SK-N-SH treated with all-trans-retinoic acid at 6 μM for 48 hours (cell line): Measurements from ENCODE around the gene CNPY3.

Experiments
- ATAC-seq: fragments of 200-7000 bp; cut with Tn5 transposase; 3 replicates; pipeline ENCODE4 v1.9.1; 2020; ENCODE audit warnings: mild to moderate bottlenecking, moderate library complexity
- ARNTL ChIP-seq: fragments of 450-650 bp; formaldehyde crosslinking; IDR thresholded peaks from 2 replicates; pipeline ENCODE4 v1.5.0; 2020; ENCODE audit warnings: low read depth, mild to moderate bottlenecking, moderate library complexity, borderline replicate concordance
- BACH2 ChIP-seq: fragments of 250-450 bp; sonication (Bioruptor Pico); IDR thresholded peaks from 2 replicates; pipeline ENCODE4 v1.9.0; 2021; ENCODE audit warnings: mild to moderate bottlenecking, borderline replicate concordance
- CREB5 ChIP-seq: fragments of 250-450 bp; sonication (Bioruptor Pico); IDR thresholded peaks from 2 replicates; pipeline ENCODE4 v1.5.1; 2020; ENCODE audit warnings: low read depth, mild to moderate bottlenecking, moderate library complexity
- CSDC2 ChIP-seq: fragments of 250-450 bp; sonication (Bioruptor Pico); IDR thresholded peaks from 2 replicates; pipeline ENCODE4 v1.5.0; 2020; ENCODE audit warnings: mild to moderate bottlenecking, moderate library complexity
- CSRNP3 ChIP-seq: fragments of 250-450 bp; sonication (Bioruptor Pico); IDR thresholded peaks from 2 replicates; pipeline ENCODE4 v1.5.1; 2021; ENCODE audit warnings: mild to moderate bottlenecking, moderate library complexity
- ESRRG ChIP-seq: fragments of 250-450 bp; sonication (Bioruptor Pico); IDR thresholded peaks from 2 replicates; pipeline ENCODE4 v1.6.1; 2021; ENCODE audit warnings: mild to moderate bottlenecking
- GLIS3 ChIP-seq: fragments of 250-450 bp; sonication (Bioruptor Pico); IDR thresholded peaks from 2 replicates; pipeline ENCODE4 v1.5.0; 2020; ENCODE audit warnings: mild to moderate bottlenecking, moderate library complexity
- ISL1 ChIP-seq: fragments of 250-450 bp; sonication (Bioruptor Pico); IDR thresholded peaks from 2 replicates; pipeline ENCODE4 v2.1.2; 2022; ENCODE audit warnings: mild to moderate bottlenecking, moderate library complexity
- OSR1 ChIP-seq: fragments of 250-450 bp; sonication (Bioruptor Pico); IDR thresholded peaks from 2 replicates; pipeline ENCODE4 v1.8.0; 2022; ENCODE audit warnings: moderate library complexity, mild to moderate bottlenecking, inconsistent platforms
- PATZ1 ChIP-seq: fragments of 250-450 bp; sonication (Bioruptor Pico); IDR thresholded peaks from 2 replicates; pipeline ENCODE4 v1.8.0; 2020; ENCODE audit warnings: mild to moderate bottlenecking, moderate library complexity, borderline replicate concordance
- POU6F1 ChIP-seq: fragments of 250-450 bp; sonication (Bioruptor Pico); IDR thresholded peaks from 2 replicates; pipeline ENCODE4 v1.8.0; 2021; ENCODE audit warnings: low read depth, mild to moderate bottlenecking, moderate library complexity, borderline replicate concordance
- PPARA ChIP-seq: fragments of 250-450 bp; sonication (Bioruptor Pico); IDR thresholded peaks from 2 replicates; pipeline ENCODE4 v1.5.0; 2020; ENCODE audit warnings: mild to moderate bottlenecking, borderline replicate concordance
- RARB ChIP-seq: fragments of 250-450 bp; sonication (Bioruptor Pico); IDR thresholded peaks from 2 replicates; pipeline ENCODE4 v1.8.0; 2021; ENCODE audit warnings: mild to moderate bottlenecking, moderate library complexity
- SNAI2 ChIP-seq: fragments of 250-450 bp; sonication (Bioruptor Pico); IDR thresholded peaks from 2 replicates; pipeline ENCODE4 v1.5.0; 2020; ENCODE audit warnings: mild to moderate bottlenecking, moderate library complexity
- TCF4 ChIP-seq: fragments of 250-450 bp; sonication (Bioruptor Pico); IDR thresholded peaks from 2 replicates; pipeline ENCODE4 v1.8.0; 2021; ENCODE audit warnings: mild to moderate bottlenecking, moderate library complexity, borderline replicate concordance
- TOX ChIP-seq: fragments of 250-450 bp; sonication (Bioruptor Pico); IDR thresholded peaks from 2 replicates; pipeline ENCODE4 v1.8.0; 2021; ENCODE audit warnings: mild to moderate bottlenecking, moderate library complexity, borderline replicate concordance
- ZC3H10 ChIP-seq: fragments of 250-450 bp; sonication (Bioruptor Pico); IDR thresholded peaks from 2 replicates; pipeline ENCODE4 v1.5.1; 2021; ENCODE audit warnings: mild to moderate bottlenecking, moderate library complexity
- ZFP3 ChIP-seq: fragments of 250-450 bp; sonication (Bioruptor Pico); IDR thresholded peaks from 2 replicates; pipeline ENCODE4 v1.5.0; 2020; ENCODE audit warnings: mild to moderate bottlenecking, moderate library complexity
- ZNF565 ChIP-seq: fragments of 450-650 bp; formaldehyde crosslinking; conservative IDR thresholded peaks from 2 replicates; pipeline ENCODE4 v1.5.0; 2020; ENCODE audit warnings: low read depth, mild to moderate bottlenecking, moderate library complexity
- ZNF70 ChIP-seq: fragments of 450-650 bp; formaldehyde crosslinking; IDR thresholded peaks from 2 replicates; pipeline ENCODE4 v1.5.0; 2020; ENCODE audit warnings: mild to moderate bottlenecking, moderate library complexity
- ZNF8 ChIP-seq: fragments of 450-650 bp; formaldehyde crosslinking; IDR thresholded peaks from 2 replicates; pipeline ENCODE4 v1.5.0; 2020; ENCODE audit warnings: mild to moderate bottlenecking, moderate library complexity

CNPY3 gene

GRCh38 chr6:42963855-42964605, 34.8 kb downstream of the CNPY3 start:
- peak; percentile 83 for ATAC-seq
- TF ChIP-seq RARB (CRISPR knock-in tag) (no peak), POU6F1 (no peak), ZFP3 (CRISPR knock-in tag) (no peak), OSR1 (CRISPR knock-in tag) (no peak), ARNTL (CRISPR knock-in tag) (no peak), PPARA (CRISPR knock-in tag) (no peak), ZNF70 (CRISPR knock-in tag) (no peak), CSRNP3 (CRISPR knock-in tag) (no peak)
- TF ChIP-seq, all 23 proteins: peak for 0

- ATAC-seq: no peak
- TF ChIP-seq OSR1 (CRISPR knock-in tag): no peak
Observed at GRCh38 chr6:42966571-42966970, 37.3 kb downstream of the CNPY3 start.

- ATAC-seq: no peak
- TF ChIP-seq SNAI2 (CRISPR knock-in tag) (no peak), BACH2 (CRISPR knock-in tag) (no peak), PPARA (CRISPR knock-in tag) (no peak), OSR1 (CRISPR knock-in tag) (no peak), CSDC2 (CRISPR knock-in tag) (no peak), PATZ1 (CRISPR knock-in tag) (no peak), TCF4 (CRISPR knock-in tag) (no peak), ZNF565 (CRISPR knock-in tag) (no peak), TOX (CRISPR knock-in tag) (no peak), ZC3H10 (CRISPR knock-in tag) (no peak), GLIS3 (CRISPR knock-in tag) (no peak), POU6F1 (no peak), CSRNP3 (CRISPR knock-in tag) (no peak), ISL1 (no peak), ESRRG (CRISPR knock-in tag) (no peak), RARB (CRISPR knock-in tag) (no peak)
Observed at GRCh38 chr6:42967228-42967627, 37.9 kb downstream of the CNPY3 start.

- ATAC-seq: no peak
- no peak for TF ChIP-seq CSRNP3 (CRISPR knock-in tag)
- no peak for TF ChIP-seq BACH2 (CRISPR knock-in tag)
- no peak for TF ChIP-seq TCF4 (CRISPR knock-in tag)
- TF ChIP-seq SNAI2 (CRISPR knock-in tag): no peak
- TF ChIP-seq ZC3H10 (CRISPR knock-in tag): no peak
- no peak for TF ChIP-seq ZNF8 (CRISPR knock-in tag)
- no peak for TF ChIP-seq CREB5 (CRISPR knock-in tag)
- TF ChIP-seq ISL1: no peak
- TF ChIP-seq ARNTL (CRISPR knock-in tag): no peak
Observed at GRCh38 chr6:42968126-42968701, 38.9 kb downstream of the CNPY3 start.
